Lower leg skin (tissue), 4 donors: ENCODE data around the gene FAM171A1. TPM values are rescaled to one million over a fixed set of nuclear protein-coding genes. Genes with fewer than 3 reads are reported as not detected.

ENCODE experiments used
- DNase-seq, 2 donors: peaks; one replicate each; pipeline ENCODE4 v3.0.0-alpha.2; 2019; ENCODE audit warnings: low spot score in 2 of 2
- H3K4me3 ChIP-seq: fragments of 200-600 bp; sonication (generic); 2 replicates; pipeline ENCODE4 v1.5.1; 2017; ENCODE audit warnings: mild to moderate bottlenecking, low read depth; ENCODE audit not compliant: poor library complexity, severe bottlenecking
- CTCF ChIP-seq, 3 donors: fragments of 450-650 bp; IDR thresholded peaks; one replicate each; pipeline ENCODE4 v1.5.1; 2016; ENCODE audit warnings: antibody characterized with exemption in 3 of 3, mild to moderate bottlenecking in 3 of 3, moderate library complexity in 2 of 3
- POLR2A ChIP-seq, 2 donors: fragments of 450-650 bp; IDR thresholded peaks; one replicate each; pipeline ENCODE4 v1.6.1; 2016 to 2017; ENCODE audit warnings: antibody characterized with exemption in 2 of 2, mild to moderate bottlenecking in 1 of 2, moderate library complexity in 1 of 2
- WGBS, 2 donors: methylation state at CpG; one replicate each; pipeline ENCODE4 v1.1.5; 2018; 5-methylcytosine and 5-hydroxymethylcytosine counted together
- intact Hi-C: fragments of 100-400 bp; cut with DNase I; formaldehyde crosslinking; loops from one replicate; pipeline ENCODE4 v1.15.0; 2023; ENCODE audit warnings: low total_unique reads
- total RNA-seq, 4 donors: library from RNA; depleted of rRNA; stranded (reverse); fragments of >200 nt; gene quantifications; one replicate each; pipeline ENCODE4 v1.1.0, GENCODE V29; 2016

Gene FAM171A1
- total RNA-seq, 4 donors from 2014 or later, result 2.7 to 5.4 (median 3.1) TPM

DNA sequence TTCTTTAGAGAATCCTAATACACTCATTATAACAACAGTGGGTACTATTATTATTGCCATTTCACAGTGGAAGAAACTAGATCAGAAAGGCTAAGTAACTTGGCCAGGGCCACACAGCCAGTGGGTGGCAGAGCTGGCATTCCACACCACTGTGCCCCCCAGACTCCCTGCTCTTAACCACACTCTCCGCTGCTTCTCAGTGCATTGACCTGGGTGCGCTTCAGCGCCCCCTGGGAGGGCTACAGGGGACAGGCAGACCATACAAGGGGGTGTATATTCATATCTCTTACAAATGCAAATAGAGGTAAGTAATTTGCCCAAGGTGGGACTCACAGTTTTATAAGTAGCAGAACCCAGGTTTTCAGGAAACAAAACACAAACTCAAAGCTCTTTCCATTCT, 125.6 kb downstream of the FAM171A1 start:
- H3K4me3 ChIP-seq, result no peak overlapping the region
- TF ChIP-seq POLR2A (IDR thresholded peaks at IDR 0.05) (no peak), CTCF (IDR thresholded peaks at IDR 0.05) (no peak)
- no peak for DNase-seq
- 80 to 82% methylated on average over 3 of the region's 3 CpGs for WGBS, 2 donors
- intact Hi-C loops, result no loop called here

GRCh38 chr10:15244635-15245197, 126.4 kb downstream of the FAM171A1 start:
- 83 to 85% methylated on average over 12 of the region's 12 CpGs for WGBS, 2 donors
- no peak for TF ChIP-seq POLR2A (IDR thresholded peaks at IDR 0.05)
- intact Hi-C loops, result no loop called here
- no peak for DNase-seq
- H3K4me3 ChIP-seq, result no peak overlapping the region

DNA sequence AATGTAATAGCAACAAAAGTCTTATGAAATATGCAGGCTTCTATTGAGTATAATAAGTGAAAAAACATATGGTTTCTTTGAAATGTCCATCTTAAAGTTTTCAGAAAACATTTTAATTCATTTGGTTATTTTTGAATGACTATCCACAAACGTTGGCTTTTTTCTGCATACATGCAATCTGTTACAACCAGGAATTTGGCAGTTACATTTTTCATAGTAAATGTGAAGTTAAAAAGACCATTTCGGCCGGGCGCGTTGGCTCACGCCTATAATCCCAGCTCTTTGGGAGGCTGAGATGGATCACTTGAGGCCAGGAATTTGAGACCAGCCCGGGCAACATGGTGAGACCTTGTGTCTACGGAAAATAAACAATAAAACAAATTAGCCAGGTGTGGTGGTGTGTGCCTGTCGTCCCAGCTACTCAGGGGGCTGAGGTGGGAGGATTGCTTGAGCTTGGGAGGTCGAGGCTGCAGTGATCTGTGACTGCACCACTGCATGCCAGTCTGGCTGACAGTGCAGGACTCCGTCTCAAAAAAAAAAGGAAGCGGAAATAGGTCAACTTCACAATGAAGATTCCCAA, 128.7 kb downstream of the FAM171A1 start:
- intact Hi-C loops, result no loop called here
- WGBS, 2 donors, result 83 to 89% methylated on average over 12 of the region's 12 CpGs
- TF ChIP-seq CTCF (IDR thresholded peaks at IDR 0.05) (no peak), POLR2A (IDR thresholded peaks at IDR 0.05) (no peak)

GRCh38 chr10:15241306-15241705, 129.8 kb downstream of the FAM171A1 start:
- no peak overlapping the region for H3K4me3 ChIP-seq
- TF ChIP-seq CTCF (IDR thresholded peaks at IDR 0.05), result no peak
- TF ChIP-seq POLR2A (IDR thresholded peaks at IDR 0.05), result no peak
- peak in 1 of 2 donors; percentile 0 for DNase-seq
- intact Hi-C loops, result no loop called here
- 84 to 90% methylated on average over 4 of the region's 4 CpGs for WGBS, 2 donors

More for the DNA sequence above, 128.7 kb downstream of the FAM171A1 start:
- DNase-seq, result no peak
- H3K4me3 ChIP-seq, result no peak overlapping the region

DNA sequence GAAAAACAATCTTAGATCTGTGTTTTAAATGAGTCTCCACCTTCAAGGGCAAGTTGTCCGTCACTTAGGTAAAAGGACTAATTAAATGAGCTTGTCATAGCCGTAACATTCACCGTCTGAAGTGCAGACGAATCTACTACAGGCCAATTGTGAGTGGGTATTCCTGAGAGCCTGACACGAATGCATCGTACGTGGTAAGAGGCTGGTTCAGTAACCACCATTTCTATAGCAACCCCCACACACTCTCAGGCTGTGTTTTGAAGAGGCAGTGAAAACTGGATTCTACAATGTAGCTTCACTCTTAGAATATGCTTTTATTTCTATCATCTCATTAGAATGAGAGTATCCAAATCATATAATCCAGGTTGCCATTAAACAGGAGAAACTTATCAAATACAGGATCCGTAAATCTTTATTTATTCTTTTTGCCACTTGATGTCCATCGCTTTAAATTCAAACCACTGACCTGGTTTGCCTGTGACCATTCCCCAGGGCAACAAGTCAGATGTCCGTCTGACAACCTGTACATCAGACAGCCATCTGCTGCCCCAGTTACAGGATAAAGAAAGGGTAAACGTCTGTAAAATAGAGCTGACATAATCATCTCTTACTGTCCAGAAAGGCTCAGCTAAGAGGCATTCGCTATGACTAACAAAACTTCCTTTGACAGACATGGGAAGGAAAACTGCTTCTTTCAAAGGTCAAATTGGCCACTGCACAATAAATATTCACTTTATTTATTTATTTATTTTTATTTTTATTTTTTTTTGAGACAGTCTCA, 132.3 kb downstream of the FAM171A1 start:
- no peak overlapping the region for H3K4me3 ChIP-seq
- WGBS, 2 donors, result 87% methylated on average over 12 of the region's 12 CpGs
- intact Hi-C loops, result no loop called here
- TF ChIP-seq CTCF (IDR thresholded peaks at IDR 0.05) (no peak), POLR2A (IDR thresholded peaks at IDR 0.05) (no peak)
- DNase-seq, result no peak

DNA sequence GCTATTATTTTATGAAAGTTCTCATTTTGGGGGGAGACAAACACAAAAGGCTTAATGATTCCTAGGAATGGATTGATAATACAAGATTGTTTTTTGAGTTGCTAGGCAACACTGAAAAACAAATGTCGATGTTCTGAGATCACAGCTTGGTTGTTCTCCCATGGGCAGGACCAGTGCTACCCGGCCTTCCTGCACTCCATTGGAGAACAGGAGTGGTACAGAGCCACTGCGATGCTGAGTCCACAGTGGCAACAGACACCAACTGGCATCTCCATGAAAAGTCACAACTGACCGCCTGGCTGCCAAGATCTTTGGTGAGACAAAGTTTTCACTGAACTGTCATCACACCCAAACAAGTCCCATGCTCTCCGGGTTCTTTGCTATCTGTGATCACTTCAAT, 133.7 kb downstream of the FAM171A1 start:
- intact Hi-C loops, result no loop called here
- no peak overlapping the region for H3K4me3 ChIP-seq
- TF ChIP-seq CTCF (IDR thresholded peaks at IDR 0.05), result no peak
- no peak for TF ChIP-seq POLR2A (IDR thresholded peaks at IDR 0.05)
- peak in 1 of 2 donors; percentile 61 for DNase-seq
- WGBS, 2 donors, result 31 to 37% methylated on average over 5 of the region's 5 CpGs
